OCI-LY1 (cell line): ENCODE results near the gene SEPTIN2.

Experiments used
- CTCF ChIP-seq: fragments of 200-600 bp; sonication (generic), shearing (Covaris generic); IDR thresholded peaks from 2 replicates; pipeline ENCODE4 v1.5.1; 2017; ENCODE audit warnings: mild to moderate bottlenecking, antibody characterized with exemption, low read length, moderate library complexity, mixed read lengths
- EZH2 ChIP-seq: fragments of 200-600 bp; sonication (generic), shearing (Covaris generic); IDR thresholded peaks from 2 replicates; pipeline ENCODE4 v1.8.0; 2017; ENCODE audit warnings: borderline replicate concordance, mixed run types, mild to moderate bottlenecking, antibody characterized with exemption, low read length, moderate library complexity, mixed read lengths

GRCh38 chr2:241334813-241335212, 19.1 kb downstream of the SEPTIN2 start:
- TF ChIP-seq CTCF, result no peak
- TF ChIP-seq EZH2, result no peak
